Stimulated activated CD4-positive, alpha-beta T cell treated with anti-CD3 and anti-CD28 coated beads, Interleukin-2, amount 100 ng/mL, for 48 hours (primary cell): ENCODE measurements around the gene ARID2.

ENCODE experiments used
- DNase-seq, 2 donors: peaks; one replicate each; pipeline ENCODE4 v3.0.0-alpha.2; 2020

Gene ARID2

GRCh38 chr12:45944771-45945170 lies 215.3 kb downstream of the ARID2 start:
- no peak for DNase-seq

GRCh38 chr12:45946435-45946834 lies 216.9 kb downstream of the ARID2 start:
- no peak for DNase-seq

- no peak for DNase-seq
Measured at GRCh38 chr12:45948546-45948945, 219.0 kb downstream of the ARID2 start.
